GM23248 (cell line): Measurements from ENCODE around the gene CUL2. TPM values are rescaled to one million over a fixed set of nuclear protein-coding genes. Genes with fewer than 3 reads are reported as not detected.

Source experiments
- DNase-seq: peaks from one replicate; pipeline ENCODE4 v3.0.0-alpha.2; 2015
- H2AFZ ChIP-seq: fragments of 200-600 bp; sonication (generic); 2 replicates; pipeline ENCODE4 v1.6.1; 2016; ENCODE audit warnings: antibody characterized with exemption
- H3F3A ChIP-seq: fragments of 200-600 bp; sonication (generic); 2 replicates; pipeline ENCODE4 v1.6.1; 2016; ENCODE audit warnings: mild to moderate bottlenecking, antibody characterized with exemption, mixed run types; ENCODE audit not compliant: insufficient read depth
- H3K27ac ChIP-seq: fragments of 200-600 bp; sonication (generic); 2 replicates; pipeline ENCODE4 v1.5.1; 2016; ENCODE audit warnings: mild to moderate bottlenecking
- H3K27me3 ChIP-seq: fragments of 200-600 bp; sonication (generic); replicated peaks from 2 replicates; pipeline ENCODE4 v1.6.1; 2016; ENCODE audit warnings: mild to moderate bottlenecking; ENCODE audit not compliant: insufficient read depth
- H3K36me3 ChIP-seq: fragments of 200-600 bp; sonication (generic); 2 replicates; pipeline ENCODE4 v1.6.1; 2016; ENCODE audit warnings: low read depth, mild to moderate bottlenecking
- H3K4me1 ChIP-seq: fragments of 200-600 bp; sonication (generic); 2 replicates; pipeline ENCODE4 v1.6.1; 2016; ENCODE audit warnings: mild to moderate bottlenecking; ENCODE audit not compliant: insufficient read depth
- H3K4me2 ChIP-seq: fragments of 200-600 bp; sonication (generic); one replicate; pipeline ENCODE4 v1.6.1; 2016; ENCODE audit warnings: mild to moderate bottlenecking; ENCODE audit not compliant: unreplicated experiment
- H3K4me3 ChIP-seq: fragments of 200-600 bp; sonication (generic); 2 replicates; pipeline ENCODE4 v1.5.1; 2016; ENCODE audit warnings: mild to moderate bottlenecking
- H3K79me2 ChIP-seq: fragments of 200-600 bp; sonication (generic); 2 replicates; pipeline ENCODE4 v1.6.1; 2016; ENCODE audit warnings: mild to moderate bottlenecking; ENCODE audit not compliant: insufficient read depth
- H3K9ac ChIP-seq: fragments of 200-600 bp; sonication (generic); 2 replicates; pipeline ENCODE4 v1.6.1; 2016; ENCODE audit warnings: mild to moderate bottlenecking
- H3K9me2 ChIP-seq: fragments of 200-600 bp; sonication (generic); 2 replicates; pipeline ENCODE4 v1.6.1; 2016; ENCODE audit warnings: mixed run types, mild to moderate bottlenecking, moderate library complexity; ENCODE audit not compliant: insufficient read depth
- H3K9me3 ChIP-seq: fragments of 200-600 bp; sonication (generic); one replicate; pipeline ENCODE4 v1.6.1; 2017; ENCODE audit warnings: low read depth
- H4K20me1 ChIP-seq: fragments of 200-600 bp; sonication (generic); 2 replicates; pipeline ENCODE4 v1.6.0; 2016; ENCODE audit not compliant: insufficient read depth
- EZH2 ChIP-seq: fragments of 200-600 bp; sonication (generic); IDR thresholded peaks from 2 replicates; pipeline ENCODE4 v1.6.1; 2018; ENCODE audit warnings: antibody characterized with exemption, mild to moderate bottlenecking; ENCODE audit not compliant: insufficient read depth, poor library complexity, severe bottlenecking
- EZH2phosphoT487 ChIP-seq: fragments of 200-600 bp; sonication (generic); IDR thresholded peaks from 2 replicates; pipeline ENCODE4 v1.6.1; 2018; ENCODE audit warnings: antibody characterized with exemption, moderate library complexity, mild to moderate bottlenecking, low read depth; ENCODE audit not compliant: insufficient read depth
- WGBS, 2 experiments: methylation state at CpG; one replicate each; pipeline ENCODE4 v1.1.6; 2015 to 2017; ENCODE audit warnings: low lambda C conversion rate in 2 of 2, low coverage in 1 of 2; ENCODE audit errors: missing lambda C conversion rate in 2 of 2; 5-methylcytosine and 5-hydroxymethylcytosine counted together
- in situ Hi-C: fragments of 300-500 bp; cut with MboI; formaldehyde crosslinking; loops from 2 replicates; pipeline ENCODE4 v1.15.0; 2020
- polyA plus RNA-seq: library from polyadenylated mRNA; unstranded; fragments of >200 nt; fragmentation: Nextera tagmentation; extraction: Ambion mirVana; gene quantifications from 2 replicates; pipeline ENCODE4 v1.2.1, GENCODE V29; 2016
- total RNA-seq: library from RNA; depleted of rRNA; stranded (reverse); fragments of >200 nt; shearing (Covaris generic); gene quantifications from 2 replicates; pipeline ENCODE4 v1.2.3, GENCODE V29; 2014

CUL2 gene
- total and polyA plus RNA-seq, 2 experiments from 2014 or later = 35.3 to 50.5 TPM

- WGBS, 2 experiments = 69 to 72% methylated on average over 4 of the region's 4 CpGs
- in situ Hi-C loops = loop anchor here (25.0 kb wide), 1 partner anchor 450 kb away; no protein-coding TSS in a partner anchor
- no peaks in the 10 kb centered on the region for H3K4me1 ChIP-seq
- no peaks in the 10 kb centered on the region for H3F3A ChIP-seq
- TF ChIP-seq EZH2phosphoT487 (no peak), EZH2 (no peak)
- no peaks in the 10 kb centered on the region for H3K9me2 ChIP-seq
- H3K9ac ChIP-seq = no peak overlapping the region
- no peaks in the 10 kb centered on the region for H4K20me1 ChIP-seq
- no peaks in the 10 kb centered on the region for H3K9me3 ChIP-seq
- no peaks in the 10 kb centered on the region for H3K36me3 ChIP-seq
- no peak overlapping the region for H2AFZ ChIP-seq
- H3K27ac ChIP-seq = no peak overlapping the region
- H3K4me2 ChIP-seq = no peak overlapping the region
- no peak overlapping the region for H3K4me3 ChIP-seq
- no peaks in the 10 kb centered on the region for H3K27me3 ChIP-seq
- no peaks in the 10 kb centered on the region for H3K79me2 ChIP-seq
- DNase-seq = no peak
Observed at GRCh38 chr10:35112571-35112970, 22.4 kb upstream of the CUL2 start.

DNA sequence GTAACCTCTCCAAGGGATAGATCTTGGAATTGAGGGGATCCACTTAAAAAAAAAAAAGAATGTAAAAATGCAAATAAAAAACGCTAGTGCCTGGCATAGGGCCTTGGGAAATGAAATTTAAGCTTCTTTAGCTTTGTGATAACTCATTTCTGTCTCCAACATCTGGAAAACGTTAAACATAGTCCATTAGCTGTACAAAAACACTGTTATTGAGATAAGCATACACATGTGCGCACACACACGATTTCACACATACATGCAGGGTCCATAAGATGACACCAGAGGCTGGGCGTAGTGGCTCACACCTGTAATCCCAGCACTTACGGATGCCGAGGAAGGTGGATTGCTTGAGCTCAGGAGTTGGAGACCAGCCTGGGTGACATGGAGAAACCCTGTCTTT lies 13.7 kb upstream of the CUL2 start:
- 26 to 33% methylated on average over 7 of the region's 7 CpGs for whole genome bisulfite sequencing, 2 experiments
- in situ Hi-C loops = loop anchor here (25.0 kb wide), 1 partner anchor 458 kb away; no protein-coding TSS in a partner anchor

DNA sequence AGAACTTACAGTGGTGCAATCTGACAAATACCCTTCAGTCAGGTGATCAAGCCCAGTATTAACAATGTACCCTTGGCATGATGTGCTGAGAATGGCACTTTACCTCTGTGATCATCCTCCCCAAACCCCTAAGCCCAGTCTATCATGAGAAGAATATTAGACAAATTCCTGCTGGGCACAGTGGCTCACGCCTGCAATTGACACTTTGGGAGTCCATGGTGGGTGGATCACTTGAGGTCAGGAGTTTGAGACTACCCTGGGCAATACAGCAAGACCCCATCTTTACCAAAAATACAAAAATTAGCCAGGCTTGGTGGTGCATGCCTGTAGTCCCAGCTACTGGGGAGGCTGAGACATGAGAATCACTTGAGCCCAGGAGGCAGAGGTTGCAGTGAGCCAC lies 7.4 kb upstream of the CUL2 start:
- Histone ChIP-seq H3K27me3 (no peaks in the 10 kb centered on the region), H3K27ac (no peak overlapping the region), H3K79me2 (no peaks in the 10 kb centered on the region), H3K9me2 (no peaks in the 10 kb centered on the region), H3K4me1 (no peaks in the 10 kb centered on the region), H3K4me3 (no peak overlapping the region), H3K9me3 (no peaks in the 10 kb centered on the region), H3K9ac (no peak overlapping the region), H3K4me2 (no peak overlapping the region), H4K20me1 (no peaks in the 10 kb centered on the region), H3K36me3 (no peaks in the 10 kb centered on the region), H3F3A (no peaks in the 10 kb centered on the region), H2AFZ (no peak overlapping the region)
- no peak for DNase-seq
- WGBS, 2 experiments = 68 to 75% methylated on average over 1 of the region's 1 CpG
- TF ChIP-seq EZH2 (no peak), EZH2phosphoT487 (no peak)
- in situ Hi-C loops = no loop called here

More for the DNA sequence above, 13.7 kb upstream of the CUL2 start:
- no peak for DNase-seq
- H3K4me3 ChIP-seq = no peak overlapping the region
- no peak overlapping the region for H3K4me2 ChIP-seq
- no peaks in the 10 kb centered on the region for H3K27me3 ChIP-seq
- no peaks in the 10 kb centered on the region for H3K36me3 ChIP-seq
- H3K79me2 ChIP-seq = no peaks in the 10 kb centered on the region
- no peaks in the 10 kb centered on the region for H3K9me3 ChIP-seq
- no peaks in the 10 kb centered on the region for H3K9me2 ChIP-seq
- H3F3A ChIP-seq = no peaks in the 10 kb centered on the region
- H2AFZ ChIP-seq = no peak overlapping the region
- no peak overlapping the region for H3K9ac ChIP-seq
- no peaks in the 10 kb centered on the region for H4K20me1 ChIP-seq
- H3K27ac ChIP-seq = no peak overlapping the region
- TF ChIP-seq EZH2 (no peak), EZH2phosphoT487 (no peak)
- H3K4me1 ChIP-seq = no peaks in the 10 kb centered on the region

- H3K9me3 ChIP-seq = no peaks in the 10 kb centered on the region
- in situ Hi-C loops = no loop called here
- DNase-seq = no peak
- no peak overlapping the region for H3K4me3 ChIP-seq
- H3K36me3 ChIP-seq = no peaks in the 10 kb centered on the region
- no peak overlapping the region for H3K4me2 ChIP-seq
- H3K4me1 ChIP-seq = no peaks in the 10 kb centered on the region
- WGBS, 2 experiments = 78 to 89% methylated on average over 2 of the region's 2 CpGs
- H3K27me3 ChIP-seq = no peaks in the 10 kb centered on the region
- H3K9me2 ChIP-seq = no peaks in the 10 kb centered on the region
- no peaks in the 10 kb centered on the region for H4K20me1 ChIP-seq
- no peak overlapping the region for H2AFZ ChIP-seq
- H3K9ac ChIP-seq = no peak overlapping the region
- no peak for TF ChIP-seq EZH2
- no peak for TF ChIP-seq EZH2phosphoT487
- no peaks in the 10 kb centered on the region for H3K79me2 ChIP-seq
- no peak overlapping the region for H3K27ac ChIP-seq
- no peaks in the 10 kb centered on the region for H3F3A ChIP-seq
Observed at GRCh38 chr10:35096312-35096711, 6.2 kb upstream of the CUL2 start.

DNA sequence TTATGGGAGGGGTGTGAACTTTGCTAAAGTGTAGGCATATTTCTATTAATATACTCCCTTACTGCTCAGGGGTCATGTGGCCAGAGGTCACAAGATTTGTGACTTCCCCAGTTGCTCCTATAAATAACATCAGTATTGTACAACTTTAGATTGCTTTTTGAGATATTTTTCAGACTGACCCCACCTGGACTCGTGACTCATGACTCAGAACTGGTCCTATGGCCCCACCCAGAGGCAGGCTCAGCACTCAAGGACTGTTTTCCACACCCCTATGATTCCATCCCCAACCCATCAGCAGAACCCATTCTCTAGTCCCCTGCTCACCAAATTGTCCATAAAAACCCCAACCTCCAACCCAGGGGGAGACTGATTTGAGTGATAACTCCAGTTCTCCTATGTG lies 2.7 kb upstream of the CUL2 start:
- no peaks in the 10 kb centered on the region for H3K36me3 ChIP-seq
- H3K4me1 ChIP-seq = peaks cover 15% of the 10 kb centered on the region; the same call in 1 of the 2 replicates
- WGBS, 2 experiments = 29 to 33% methylated on average over 1 of the region's 1 CpG
- H3K27ac ChIP-seq = no peak overlapping the region
- H2AFZ ChIP-seq = no peak overlapping the region
- no peak overlapping the region for H3K4me2 ChIP-seq
- H3K79me2 ChIP-seq = peaks cover 23% of the 10 kb centered on the region
- TF ChIP-seq EZH2 (no peak), EZH2phosphoT487 (no peak)
- H3K9me3 ChIP-seq = no peaks in the 10 kb centered on the region
- in situ Hi-C loops = no loop called here
- H3K9ac ChIP-seq = no peak overlapping the region
- no peaks in the 10 kb centered on the region for H4K20me1 ChIP-seq
- H3F3A ChIP-seq = no peaks in the 10 kb centered on the region
- H3K9me2 ChIP-seq = no peaks in the 10 kb centered on the region
- peak; percentile 18 for DNase-seq
- H3K4me3 ChIP-seq = no peak overlapping the region
- no peaks in the 10 kb centered on the region for H3K27me3 ChIP-seq
